ENCODE results near the gene CYP4F3. TPM values are rescaled to one million over a fixed set of nuclear protein-coding genes. Genes with fewer than 3 reads are reported as not detected.
"Not testable (repeated sequence)": the region's sequence is repeated elsewhere in the genome, so short reads cannot be mapped to it uniquely, and the experiment has no call there.

CYP4F3 gene
- total RNA-seq, 2 donors from 2014 or later, result 7.1 to 8.0 TPM

- intact Hi-C loops (cut with DNase I, micrococcal nuclease), result no loop called here
- DNase-seq (no peak), ATAC-seq (no peak)
These were observed 11.1 kb downstream of the CYP4F3 start for GRCh38 chr19:15651791-15652190.

- intact Hi-C loops (cut with DNase I, micrococcal nuclease), result no loop called here
- DNase-seq (no peak), ATAC-seq (no peak)
These were observed 12.0 kb downstream of the CYP4F3 start for GRCh38 chr19:15652559-15653278.

GRCh38 chr19:15656467-15656866, 15.8 kb downstream of the CYP4F3 start:
- intact Hi-C loops (cut with DNase I, micrococcal nuclease), result no loop called here
- DNase-seq (no peak), ATAC-seq (no peak)

GRCh38 chr19:15663247-15663646, 22.6 kb downstream of the CYP4F3 start:
- DNase-seq (no peak), ATAC-seq (no peak)
- intact Hi-C loops (cut with DNase I, micrococcal nuclease), result no loop called here

GRCh38 chr19:15666186-15666585, 25.5 kb downstream of the CYP4F3 start:
- intact Hi-C loops (cut with DNase I, micrococcal nuclease), result no loop called here
- ATAC-seq (no peak), DNase-seq (no peak)

GRCh38 chr19:15666883-15667282, 26.2 kb downstream of the CYP4F3 start:
- intact Hi-C loops (cut with DNase I, micrococcal nuclease), result no loop called here
- DNase-seq (peak; percentile 53 to 67), ATAC-seq (peak; percentile 98)

GRCh38 chr19:15669440-15669839, 28.7 kb downstream of the CYP4F3 start:
- DNase-seq (no peak), ATAC-seq (no peak)
- intact Hi-C loops (cut with DNase I, micrococcal nuclease), result no loop called here

- intact Hi-C loops (cut with DNase I, micrococcal nuclease), result no loop called here
- no peak for DNase-seq
- no peak for ATAC-seq
These were observed 29.2 kb downstream of the CYP4F3 start for GRCh38 chr19:15669891-15670290.

GRCh38 chr19:15671237-15671821, 30.6 kb downstream of the CYP4F3 start:
- no peak for ATAC-seq
- intact Hi-C loops (cut with DNase I, micrococcal nuclease), result no loop called here
- no peak for DNase-seq

- DNase-seq (no peak), ATAC-seq (no peak)
- intact Hi-C loops (cut with DNase I, micrococcal nuclease), result no loop called here
These were observed 31.3 kb downstream of the CYP4F3 start for GRCh38 chr19:15671891-15672579.

- ATAC-seq, result peak; percentile 89
- DNase-seq, result peak; percentile 96
- intact Hi-C loops (cut with DNase I, micrococcal nuclease), result no loop called here
These were observed 32.0 kb downstream of the CYP4F3 start, which contains the start of gene CYP4F12 for GRCh38 chr19:15672580-15673175. Gene CYP4F12 (plus strand): TSS chr19:15673087. CDS start chr19:15673530, 443 bp downstream.

- intact Hi-C loops (cut with DNase I, micrococcal nuclease), result no loop called here
- peak; percentile 58 for ATAC-seq
- DNase-seq, result peak; percentile 54 to 58
These were observed 32.5 kb downstream of the CYP4F3 start for GRCh38 chr19:15673176-15673654.

GRCh38 chr19:15675560-15675959, 34.9 kb downstream of the CYP4F3 start:
- ATAC-seq, result no peak
- intact Hi-C loops (cut with DNase I, micrococcal nuclease), result no loop called here

GRCh38 chr19:15679089-15679488, 38.4 kb downstream of the CYP4F3 start:
- ATAC-seq (no peak), DNase-seq (no peak)
- intact Hi-C loops (cut with DNase I, micrococcal nuclease), result no loop called here

More at GRCh38 chr19:15675560-15675959, 34.9 kb downstream of the CYP4F3 start:
- DNase-seq, result no peak

GRCh38 chr19:15679865-15680264, 39.2 kb downstream of the CYP4F3 start:
- intact Hi-C loops (cut with DNase I, micrococcal nuclease), result not testable (repeated sequence)

GRCh38 chr19:15680478-15681322, 40.0 kb downstream of the CYP4F3 start:
- intact Hi-C loops (cut with DNase I, micrococcal nuclease), result no loop called here
- no peak for ATAC-seq
- no peak for DNase-seq

More at GRCh38 chr19:15679865-15680264, 39.2 kb downstream of the CYP4F3 start:
- not testable (repeated sequence) for DNase-seq, ATAC-seq

- no peak for ATAC-seq
- DNase-seq, result no peak
- intact Hi-C loops (cut with DNase I, micrococcal nuclease), result no loop called here
These were observed 42.7 kb downstream of the CYP4F3 start for GRCh38 chr19:15683411-15683810.

- intact Hi-C loops (cut with DNase I, micrococcal nuclease), result no loop called here
- ATAC-seq, result peak; percentile 19
- DNase-seq, result peak in 1 of 2 donors; percentile 33
These were observed 44.1 kb downstream of the CYP4F3 start for GRCh38 chr19:15684828-15685227.

Data from left colon (tissue), 2 donors.